ENCODE measurements around the gene PROCA1.
"Not testable (repeated sequence)": the region's sequence is repeated elsewhere in the genome, so short reads cannot be mapped to it uniquely, and the experiment has no call there.

PROCA1 gene

DNA sequence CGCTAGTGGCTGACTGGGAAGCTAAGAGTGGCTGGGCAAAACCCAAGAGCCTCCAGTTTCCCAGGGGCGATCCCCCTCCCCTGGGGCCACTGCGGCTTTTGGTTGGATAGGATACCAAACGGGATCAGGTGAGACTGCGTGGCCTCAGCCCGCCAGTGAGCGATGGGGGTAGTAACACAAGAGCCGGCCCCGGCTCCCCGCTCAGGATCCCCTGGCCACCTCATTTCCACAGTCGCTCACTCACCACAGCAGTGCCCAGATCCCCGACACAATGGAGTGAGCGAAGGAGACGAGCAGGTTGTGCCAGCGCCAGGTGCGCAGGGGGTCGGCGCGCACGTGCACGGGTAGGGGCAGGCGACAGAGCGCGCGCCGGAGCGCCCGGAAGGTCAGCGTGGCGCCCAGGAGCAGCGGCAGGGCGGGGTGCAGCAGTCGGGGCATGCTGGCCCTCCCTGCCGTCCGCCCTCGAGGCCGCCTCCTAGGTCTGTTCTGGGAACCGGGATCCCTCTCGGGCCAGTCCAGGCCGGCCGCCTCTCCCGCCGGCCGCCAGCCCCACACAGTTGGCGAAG is 14.1 kb upstream of the PROCA1 start:
- DNase-seq (ENCODE audit: low read depth): peak; percentile 73

DNA sequence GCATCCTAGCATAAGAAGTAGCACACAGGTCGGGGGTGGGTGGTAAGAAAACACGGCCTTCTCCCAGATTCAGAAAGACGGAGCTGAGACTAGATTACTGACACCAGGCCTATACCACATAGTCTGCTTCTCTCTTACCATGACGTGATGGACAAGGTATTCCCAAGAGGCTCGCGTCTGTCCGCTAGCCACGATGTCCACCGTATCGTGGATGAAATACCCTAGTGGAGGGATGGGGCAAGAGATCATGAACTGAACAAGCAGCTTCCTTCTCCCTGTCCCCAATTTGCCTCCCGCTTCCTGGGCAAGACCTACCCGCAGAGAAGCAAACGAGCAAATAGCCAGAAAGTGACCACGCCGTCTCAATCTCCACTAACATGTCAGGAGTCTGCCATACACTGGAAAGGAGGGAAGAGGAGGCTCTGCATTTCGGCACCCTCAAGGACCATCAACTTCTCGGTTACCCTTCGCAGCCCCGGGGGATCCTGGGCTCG is 13.5 kb upstream of the PROCA1 start:
- no peak for DNase-seq (ENCODE audit: low read depth)

DNA sequence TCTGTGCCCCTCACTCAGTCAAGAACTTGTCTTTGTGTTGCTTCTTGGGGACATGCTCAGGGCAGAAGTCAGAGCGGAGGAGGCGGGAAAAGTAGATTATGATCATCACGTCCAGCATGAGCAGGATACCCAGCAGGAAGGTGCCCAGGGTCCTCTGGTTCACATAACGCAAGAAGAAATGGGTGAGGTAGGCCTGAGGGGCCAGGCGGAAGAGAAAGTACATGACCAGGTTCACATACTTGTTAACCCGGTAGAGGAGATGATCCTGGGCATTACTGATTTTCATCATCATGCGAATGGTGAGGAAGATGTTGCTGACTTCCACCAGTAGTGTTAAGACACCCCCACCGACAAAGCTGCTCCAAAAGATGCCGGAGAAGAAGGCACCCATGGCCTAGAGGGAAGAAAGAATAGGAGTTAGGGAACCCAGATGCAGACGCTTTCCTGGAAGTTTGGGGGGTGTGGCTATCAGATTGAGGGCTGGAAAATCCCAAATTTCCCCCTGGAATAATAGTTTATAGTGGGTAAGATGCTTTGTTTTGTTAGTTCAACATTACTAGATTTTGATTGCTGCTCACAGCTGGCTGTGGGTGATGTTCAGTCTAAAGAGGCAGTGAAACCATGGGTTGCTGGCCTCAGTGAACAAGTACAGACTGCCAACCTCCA is 12.9 kb upstream of the PROCA1 start:
- DNase-seq (ENCODE audit: low read depth): no peak

DNA sequence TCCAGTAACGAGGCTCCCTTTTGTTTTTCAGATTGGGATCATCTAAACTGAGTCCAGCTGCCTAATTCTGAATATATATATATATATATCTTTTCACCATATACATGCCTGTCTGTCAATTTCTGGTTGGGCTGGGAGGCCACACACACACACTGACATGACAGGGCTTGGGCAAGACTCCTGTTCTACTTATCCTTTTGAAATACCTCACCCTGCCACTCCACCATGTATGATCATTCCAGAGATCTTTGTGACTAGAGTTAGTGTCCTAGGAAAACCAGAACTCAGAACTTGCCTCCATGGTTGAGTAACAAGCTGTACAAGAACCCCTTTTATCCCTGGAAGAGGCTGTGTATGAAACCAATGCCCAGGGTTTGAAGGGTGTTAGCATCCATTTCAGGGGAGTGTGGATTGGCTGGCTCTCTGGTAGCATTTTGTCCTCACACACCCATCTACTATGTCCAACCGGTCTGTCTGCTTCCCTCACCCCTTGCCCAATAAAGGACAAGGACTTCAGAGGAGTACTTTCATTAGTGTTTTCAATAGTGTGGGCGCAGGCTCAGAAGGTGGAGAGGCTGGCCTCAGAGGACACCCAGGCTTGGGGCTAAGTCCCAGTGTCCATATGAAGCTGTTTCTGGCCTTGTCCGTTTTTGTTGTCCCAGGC is 12.3 kb upstream of the PROCA1 start:
- not testable (repeated sequence) for DNase-seq (ENCODE audit: low read depth)

DNA sequence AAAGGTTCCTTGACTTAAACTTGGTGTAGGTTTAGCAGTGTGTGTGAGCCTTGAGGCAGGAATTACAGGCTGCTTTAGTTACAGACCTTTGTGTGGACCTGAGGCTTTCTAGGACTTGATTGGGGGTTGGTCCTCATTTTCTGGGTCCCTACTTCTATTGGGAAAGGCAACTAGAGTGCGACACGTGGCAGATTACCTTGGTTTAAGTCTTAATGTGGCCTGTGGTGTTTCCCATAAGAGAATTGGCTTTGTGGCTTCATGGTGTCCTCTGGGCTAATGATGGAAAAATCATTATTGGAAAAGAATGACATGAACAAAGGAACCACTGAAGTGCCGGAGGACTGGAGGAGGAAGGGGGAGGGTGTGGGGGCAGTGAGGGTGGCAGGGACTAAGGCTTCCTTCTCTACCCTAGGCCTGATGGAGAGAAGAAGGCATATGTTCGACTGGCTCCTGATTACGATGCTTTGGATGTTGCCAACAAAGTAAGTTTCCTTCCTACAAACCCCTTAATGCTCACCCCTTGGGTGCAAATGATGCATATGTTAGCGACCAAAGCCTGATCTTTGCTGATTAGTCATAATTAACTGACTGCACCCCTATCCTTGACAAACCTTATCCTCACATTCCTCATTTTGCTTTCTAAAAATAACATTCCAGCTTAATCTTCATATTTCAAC is 11.6 kb upstream of the PROCA1 start:
- DNase-seq (ENCODE audit: low read depth): no peak

DNA sequence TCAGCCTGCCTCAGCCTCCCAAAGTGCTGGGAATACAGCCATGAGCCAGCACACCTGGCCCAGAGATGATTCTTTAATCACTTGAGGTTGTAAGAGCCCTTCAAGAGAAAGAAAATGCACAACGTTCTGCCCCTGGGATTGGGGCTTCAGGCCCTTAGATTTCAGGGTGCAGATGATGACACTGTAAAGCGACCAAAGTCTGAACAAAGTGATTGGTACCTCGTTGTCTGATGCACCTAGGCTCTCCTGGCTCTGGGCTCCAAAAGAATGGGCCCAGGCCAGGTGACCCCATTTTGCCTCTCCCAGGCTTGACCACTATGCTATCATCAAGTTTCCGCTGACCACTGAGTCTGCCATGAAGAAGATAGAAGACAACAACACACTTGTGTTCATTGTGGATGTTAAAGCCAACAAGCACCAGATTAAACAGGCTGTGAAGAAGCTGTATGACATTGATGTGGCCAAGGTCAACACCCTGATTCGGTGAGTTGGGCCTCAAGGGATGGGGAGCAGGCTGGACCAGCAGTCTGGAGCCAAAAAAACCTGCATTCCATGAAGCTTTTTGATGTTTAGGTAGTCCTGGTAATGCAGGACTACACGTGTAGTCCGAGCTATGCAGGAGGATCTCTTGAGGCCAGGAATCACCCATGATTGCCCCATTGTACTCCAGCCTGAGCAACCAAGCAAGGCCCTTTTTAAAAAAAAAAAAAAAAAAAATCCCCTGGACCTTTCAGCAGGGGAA is 10.9 kb upstream of the PROCA1 start:
- DNase-seq (ENCODE audit: low read depth): no peak

DNA sequence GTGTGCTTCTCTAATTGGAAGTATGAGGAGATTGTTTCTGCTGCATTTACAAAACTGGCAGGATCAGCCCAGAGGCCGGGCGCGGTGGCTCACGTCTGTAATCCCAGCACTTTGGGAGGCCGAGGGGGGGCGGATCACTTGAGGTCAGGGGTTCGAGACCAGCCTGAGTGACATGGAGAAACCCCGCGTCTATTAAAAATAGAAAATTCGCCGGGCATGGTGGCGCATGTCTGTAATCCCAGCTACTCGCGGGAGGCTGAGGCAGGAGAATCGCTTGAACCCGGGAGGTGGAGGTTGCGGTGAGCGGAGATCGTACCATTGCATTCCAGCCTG is 9.3 kb upstream of the PROCA1 start:
- not testable (repeated sequence) for DNase-seq (ENCODE audit: low read depth)

DNA sequence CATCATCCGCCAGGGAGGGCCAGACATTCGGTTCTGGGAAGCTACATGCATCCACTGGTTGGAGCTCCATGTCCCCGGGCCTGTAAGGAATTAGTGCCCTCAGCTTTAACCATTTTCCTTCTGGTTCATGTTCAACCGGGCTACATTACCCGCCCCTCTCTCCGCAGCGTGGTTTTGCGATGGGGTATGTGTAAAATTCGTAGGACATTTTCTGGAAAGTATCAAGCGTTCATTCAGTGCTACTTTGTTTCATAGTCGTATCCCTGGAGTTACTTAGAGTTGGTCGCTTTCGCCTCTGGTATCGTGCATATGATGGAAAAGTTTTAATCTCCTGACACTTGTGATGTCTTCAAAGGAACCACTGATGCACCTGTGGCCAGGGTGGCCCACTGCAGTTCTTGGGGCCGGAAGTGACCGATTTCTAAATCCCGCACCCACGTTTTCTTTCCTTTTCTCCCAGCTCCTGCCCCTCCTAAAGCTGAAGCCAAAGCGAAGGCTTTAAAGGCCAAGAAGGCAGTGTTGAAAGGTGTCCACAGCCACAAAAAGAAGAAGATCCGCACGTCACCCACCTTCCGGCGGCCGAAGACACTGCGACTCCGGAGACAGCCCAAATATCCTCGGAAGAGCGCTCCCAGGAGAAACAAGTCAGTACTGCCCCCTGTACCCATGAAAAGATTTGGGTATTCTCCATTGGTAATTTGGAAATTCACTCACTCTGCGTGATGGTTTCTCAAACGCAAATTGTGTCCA is 8.7 kb upstream of the PROCA1 start:
- peak; percentile 31 for DNase-seq (ENCODE audit: low read depth)

DNA sequence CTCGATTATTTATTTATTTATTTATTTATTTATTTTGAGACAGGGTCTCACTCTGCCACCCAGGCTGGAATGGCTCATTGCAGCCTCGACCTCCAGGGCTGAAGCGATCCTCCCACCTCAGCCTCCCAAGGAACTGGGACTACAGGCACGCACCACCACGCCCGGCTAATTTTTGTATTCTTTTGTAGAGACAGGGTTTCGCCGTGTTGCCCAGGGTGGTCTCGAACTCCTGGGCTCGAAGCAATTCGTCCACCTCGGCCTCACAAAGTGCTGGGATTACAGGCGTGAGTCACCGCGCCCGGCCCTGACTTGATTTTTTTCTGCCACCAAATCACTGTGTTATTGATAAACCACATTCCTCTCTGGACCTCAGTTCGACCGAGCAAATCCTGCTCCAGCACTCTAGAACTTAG is 7.3 kb upstream of the PROCA1 start:
- DNase-seq (ENCODE audit: low read depth): no peak

DNA sequence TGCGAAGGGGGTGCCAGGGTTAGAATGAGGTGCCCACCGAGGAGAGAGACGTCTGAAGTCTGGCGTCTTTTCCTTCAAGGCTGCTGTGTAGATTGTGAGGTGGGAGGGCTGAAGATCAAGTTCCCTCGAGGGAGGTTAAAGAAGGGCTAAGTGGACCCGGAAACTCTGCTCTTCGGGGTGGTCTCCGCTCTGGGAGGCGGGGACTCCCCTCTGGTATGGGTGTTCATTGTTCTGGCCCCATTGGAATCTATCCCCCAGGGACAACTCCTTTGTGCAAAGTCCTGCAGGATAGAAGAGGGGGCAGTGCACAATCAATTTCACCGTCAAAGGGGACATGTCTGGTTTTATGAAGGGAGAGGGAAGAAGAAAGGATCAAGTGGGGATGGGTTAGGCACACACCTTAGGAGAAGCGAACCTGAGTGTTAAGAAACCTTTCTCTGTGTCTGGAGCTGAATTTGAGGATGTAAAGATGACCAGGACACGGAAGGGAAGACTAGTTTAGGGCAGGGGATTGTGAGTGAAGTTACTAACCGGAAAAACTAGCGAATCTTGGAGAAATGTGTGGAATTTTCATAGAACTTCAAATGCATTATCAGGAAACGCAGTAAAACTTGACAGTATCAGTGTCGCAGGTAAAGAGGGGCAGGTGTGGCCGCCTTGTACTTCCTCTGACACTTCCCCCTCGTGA is 6.8 kb upstream of the PROCA1 start:
- no peak for DNase-seq (ENCODE audit: low read depth)

DNA sequence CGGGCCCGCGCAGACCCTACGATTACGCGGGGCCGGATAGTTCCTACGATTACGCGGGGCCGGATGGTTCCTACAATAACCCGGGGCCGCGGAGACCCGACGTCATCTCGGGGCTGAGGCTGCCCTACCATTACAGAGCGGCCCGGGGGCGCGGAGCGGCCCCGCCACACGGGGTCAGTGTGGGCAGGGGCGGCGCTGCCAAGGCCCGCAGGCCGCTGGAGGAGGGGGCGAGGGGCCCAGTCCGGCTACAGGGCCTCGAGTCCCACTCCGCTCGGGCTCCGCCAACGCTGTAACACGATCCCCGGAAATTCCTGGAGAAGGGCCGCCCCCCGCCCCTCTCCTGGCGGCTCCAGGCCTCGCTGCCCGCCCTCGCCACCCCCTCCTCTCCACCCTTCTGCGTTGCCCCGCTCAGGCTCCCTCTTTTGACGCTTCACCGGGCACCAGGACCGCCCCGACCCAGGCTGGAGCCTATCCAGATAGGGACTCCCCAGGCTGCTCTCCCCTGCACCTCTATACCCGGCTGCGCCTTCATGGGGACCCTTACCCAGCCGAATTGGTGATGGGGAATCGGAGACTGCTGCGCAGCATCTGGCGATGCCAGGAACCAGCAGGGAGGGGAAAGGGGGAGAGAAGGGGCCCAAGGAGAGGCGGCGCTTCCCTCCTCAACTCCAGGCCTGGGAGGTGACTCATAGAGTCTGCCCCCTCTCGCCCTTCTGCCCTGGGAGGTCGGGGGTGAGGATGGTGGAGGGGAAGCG is 6.1 kb upstream of the PROCA1 start, which contains the start of gene RAB34:
Gene RAB34 (minus strand): TSS at position 291 of the 755 bp plus-strand sequence. CDS start 602 bp downstream, outside the sequence.
- no peak for DNase-seq (ENCODE audit: low read depth)

DNA sequence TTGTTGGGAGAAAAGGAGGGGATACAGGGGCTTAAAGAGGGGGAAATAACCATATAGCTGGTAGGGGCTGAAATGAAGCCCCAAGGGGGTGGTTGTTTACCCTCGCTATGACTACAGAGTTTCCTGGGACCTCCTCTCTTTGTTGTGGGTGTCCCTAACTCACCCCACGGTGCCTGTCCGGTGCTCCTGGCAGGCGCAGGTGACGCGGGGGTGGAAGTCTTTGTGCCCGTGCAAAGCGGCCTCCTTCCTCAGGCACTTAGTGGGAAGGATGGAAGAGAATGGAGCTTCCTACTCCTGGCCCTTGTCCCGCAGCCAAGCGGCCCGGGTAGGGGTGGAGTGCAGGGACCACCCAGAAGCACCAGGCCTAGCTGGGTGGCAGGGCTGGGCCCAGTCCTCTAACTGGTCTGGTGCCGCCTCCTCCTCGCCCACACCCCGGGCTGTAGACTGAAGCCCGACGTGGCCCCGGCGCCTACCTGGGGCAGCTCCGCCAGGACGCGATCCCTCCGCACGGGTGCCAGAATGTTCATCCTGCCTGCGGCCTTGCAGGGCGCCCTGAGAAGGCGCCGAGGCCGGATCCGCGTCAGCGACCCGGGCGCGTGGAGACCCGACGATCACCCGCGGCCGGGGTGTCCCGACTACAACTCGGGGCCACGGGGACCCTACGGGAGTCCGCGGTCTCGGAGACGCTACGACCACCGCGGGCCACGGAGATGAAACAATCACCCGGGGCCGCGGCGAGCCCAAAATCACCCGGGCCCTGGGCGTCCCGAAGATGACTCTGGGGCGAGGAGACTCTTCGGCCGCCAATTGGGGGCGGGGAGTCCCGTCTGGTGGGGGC is 5.3 kb upstream of the PROCA1 start:
- no peak for DNase-seq (ENCODE audit: low read depth)

DNA sequence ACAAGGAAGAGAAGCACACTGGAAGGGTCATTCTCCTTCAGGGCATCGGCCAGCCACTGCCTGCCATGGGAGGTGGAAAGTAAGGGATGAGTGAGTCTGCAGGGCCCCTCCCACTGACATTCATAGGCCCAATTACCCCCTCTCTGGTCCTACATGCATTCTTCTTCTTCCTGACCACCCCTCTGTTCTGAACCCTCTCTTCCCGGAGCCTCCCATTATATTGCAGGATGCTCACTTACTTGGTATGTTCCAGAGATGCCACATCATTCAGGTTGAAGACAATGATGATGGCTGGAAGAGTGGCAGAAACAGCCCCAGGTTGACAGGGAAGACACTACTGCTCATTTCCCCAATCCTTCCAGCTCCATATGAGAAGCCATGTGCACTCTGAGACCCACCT is 3.5 kb upstream of the PROCA1 start:
- DNase-seq (ENCODE audit: low read depth): no peak

DNA sequence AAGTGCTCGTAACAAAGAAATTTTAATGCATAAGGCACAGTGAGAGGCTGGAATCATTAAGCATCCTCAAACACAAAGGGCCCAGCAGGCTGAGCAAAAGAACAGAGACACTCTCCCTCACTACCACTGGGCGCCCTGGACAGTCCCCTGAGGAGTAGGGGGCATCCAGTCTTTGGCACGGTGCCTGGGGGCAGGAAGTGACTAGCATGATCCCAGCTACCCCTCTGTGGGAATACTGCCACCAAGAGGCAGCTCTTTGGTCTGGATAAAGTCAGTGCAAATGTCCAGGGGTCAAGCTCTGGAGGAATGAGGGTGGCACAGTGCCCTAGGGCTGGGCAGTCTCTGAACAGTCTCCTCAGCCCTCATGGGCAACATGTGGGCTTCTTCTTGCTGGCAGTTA is 2.6 kb upstream of the PROCA1 start:
- no peak for DNase-seq (ENCODE audit: low read depth)

DNA sequence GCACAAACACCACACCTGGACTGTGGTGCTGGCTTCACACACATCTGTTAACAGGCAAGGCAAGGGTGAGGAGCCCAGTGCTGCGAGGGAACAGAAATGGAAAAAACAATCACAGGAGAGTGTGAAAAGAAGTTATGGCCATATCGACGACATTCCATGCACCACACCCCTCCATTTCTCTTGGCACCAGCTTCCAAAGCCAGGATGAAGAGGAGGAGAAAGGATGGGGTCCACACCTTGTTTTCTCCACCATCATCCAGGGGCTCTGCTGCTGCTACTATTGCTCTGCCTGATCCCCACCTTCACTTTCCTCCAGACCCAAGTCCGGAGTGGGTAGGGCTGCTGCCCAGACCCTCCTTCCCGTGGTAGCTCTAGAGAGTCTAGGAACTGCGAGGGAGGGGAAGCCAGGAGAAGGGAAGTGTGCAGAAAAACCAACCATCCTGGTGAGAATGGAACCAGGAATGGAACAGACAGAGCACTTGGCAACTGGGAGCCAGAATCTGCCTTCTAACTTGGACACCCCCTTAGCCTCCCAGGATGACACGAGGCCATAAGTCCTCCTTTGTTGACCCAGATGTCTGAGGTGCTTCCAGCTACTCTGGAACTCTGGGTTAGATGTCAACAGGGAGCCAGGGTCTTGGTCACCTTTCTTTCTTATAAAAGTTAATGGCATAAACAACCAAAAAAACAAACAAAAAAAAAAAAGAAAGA is 1.2 kb upstream of the PROCA1 start:
- no peak for DNase-seq (ENCODE audit: low read depth)

DNA sequence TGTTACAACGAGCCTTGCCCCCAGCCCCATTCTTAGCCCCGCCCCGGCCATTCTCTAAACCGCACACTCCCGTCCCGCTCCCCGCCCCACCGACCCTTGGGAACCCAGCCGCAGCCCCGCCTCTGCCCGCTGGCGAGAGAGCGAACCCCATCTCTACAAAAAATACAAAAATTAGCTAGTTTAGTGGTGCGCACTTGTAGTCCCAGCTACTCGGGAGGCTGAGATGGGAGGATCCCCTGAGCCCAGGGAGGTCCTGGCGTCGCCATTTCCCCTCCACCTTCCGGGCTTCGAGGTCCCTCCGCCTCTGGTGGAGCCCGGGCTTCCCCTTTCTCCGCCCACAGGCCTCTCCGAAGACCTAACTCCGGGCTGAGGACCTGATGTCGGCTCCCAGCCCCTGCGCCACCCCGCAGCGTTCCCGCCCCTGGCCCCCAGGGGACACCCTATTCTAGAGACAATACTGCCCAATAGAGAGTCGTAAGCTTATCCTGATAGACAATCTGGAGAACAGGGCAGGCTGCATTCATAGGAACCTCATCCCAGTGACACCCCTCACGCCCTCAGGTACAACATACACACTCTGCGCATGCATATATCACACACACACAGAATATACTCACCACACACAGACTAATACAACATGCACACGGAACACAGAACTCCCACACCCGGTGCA is 480 bp upstream of the PROCA1 start:
- peak; percentile 62 for DNase-seq (ENCODE audit: low read depth)

DNA sequence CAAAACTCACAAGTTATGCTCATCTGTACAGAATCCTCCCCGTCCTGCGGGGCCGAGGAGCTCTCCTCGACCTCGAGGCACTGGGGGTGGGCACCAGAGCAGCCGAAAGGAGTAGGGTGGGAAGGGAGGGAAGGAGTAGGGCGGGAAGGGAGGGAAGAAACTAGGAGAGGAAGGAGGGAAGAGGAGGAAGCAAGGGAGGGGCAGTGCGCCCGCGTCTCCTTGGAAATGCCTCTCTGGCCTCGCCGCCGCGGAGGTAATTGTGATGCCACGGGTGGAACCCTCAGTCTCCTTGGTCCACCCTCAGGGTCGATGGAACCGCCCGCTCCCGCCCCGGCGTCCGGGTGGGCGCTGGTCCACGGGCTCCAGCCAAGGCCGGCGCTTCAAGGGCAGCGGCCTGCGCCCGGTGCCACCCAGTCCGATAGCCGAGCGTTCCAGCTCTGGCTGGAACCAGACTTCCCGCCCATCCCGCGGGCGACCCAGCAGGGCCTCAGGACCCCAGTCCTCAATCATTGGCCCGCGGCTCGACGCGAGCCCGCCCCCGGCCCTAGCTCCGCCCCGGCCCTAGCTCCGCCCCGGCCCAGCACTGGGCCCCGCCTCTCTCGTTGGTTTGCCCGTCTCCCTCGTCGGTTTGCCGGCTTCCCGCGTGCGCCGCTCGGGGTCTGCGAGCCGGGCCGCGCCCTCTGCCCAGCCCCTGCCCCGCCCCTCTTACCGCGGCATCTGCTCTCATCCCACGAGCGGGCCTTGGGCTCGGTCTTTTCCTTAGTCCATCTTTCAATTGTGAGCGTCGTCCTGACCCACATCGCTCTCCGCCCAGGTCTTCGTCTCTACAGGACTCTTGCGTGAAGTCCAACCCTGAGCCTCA is 596 bp downstream of the PROCA1 start:
- peak; percentile 96 for DNase-seq (ENCODE audit: low read depth)
